Measurements from ENCODE around the gene GABARAP. TPM values are rescaled to one million over a fixed set of nuclear protein-coding genes. Genes with fewer than 3 reads are reported as not detected.
A peak's percentile ranks its signal among the peaks of the same experiment; 100 is the strongest.

The GABARAP gene
- total RNA-seq, 1 donor from 2014 or later, result 223 TPM

DNA sequence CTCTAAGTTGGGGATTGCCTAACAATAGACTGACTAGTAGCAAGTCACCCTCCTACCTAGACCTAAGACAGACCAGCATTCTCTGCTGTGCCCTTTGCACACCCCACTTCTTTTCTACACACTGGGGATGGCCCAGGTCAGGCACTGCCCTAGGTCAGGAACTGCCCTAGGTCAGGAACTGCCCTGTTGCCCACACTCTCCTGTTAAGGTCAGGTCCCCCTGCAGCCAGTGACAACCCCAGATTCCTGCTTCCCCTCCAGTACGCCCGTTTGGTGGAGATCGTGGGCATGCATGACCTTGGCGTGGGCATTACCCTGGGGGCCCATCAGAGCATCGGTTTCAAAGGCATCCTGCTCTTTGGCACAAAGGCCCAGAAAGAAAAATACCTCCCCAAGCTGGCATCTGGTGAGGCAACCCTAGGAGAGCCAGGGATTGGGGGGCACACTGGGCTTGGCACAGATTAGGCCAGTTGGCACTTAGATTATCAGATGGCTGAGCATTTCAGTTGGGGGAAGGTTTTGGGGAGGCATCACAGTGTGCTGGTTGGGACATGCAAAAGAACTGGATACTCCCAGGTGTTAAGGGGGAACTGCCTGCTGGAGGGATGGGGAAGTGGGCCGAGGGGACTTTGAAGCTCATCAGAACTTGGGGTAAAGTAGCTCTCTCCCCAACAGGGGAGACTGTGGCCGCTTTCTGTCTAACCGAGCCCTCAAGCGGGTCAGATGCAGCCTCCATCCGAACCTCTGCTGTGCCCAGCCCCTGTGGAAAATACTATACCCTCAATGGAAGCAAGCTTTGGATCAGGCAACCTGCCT is 20.8 kb downstream of the GABARAP start:
- no peak for DNase-seq

DNA sequence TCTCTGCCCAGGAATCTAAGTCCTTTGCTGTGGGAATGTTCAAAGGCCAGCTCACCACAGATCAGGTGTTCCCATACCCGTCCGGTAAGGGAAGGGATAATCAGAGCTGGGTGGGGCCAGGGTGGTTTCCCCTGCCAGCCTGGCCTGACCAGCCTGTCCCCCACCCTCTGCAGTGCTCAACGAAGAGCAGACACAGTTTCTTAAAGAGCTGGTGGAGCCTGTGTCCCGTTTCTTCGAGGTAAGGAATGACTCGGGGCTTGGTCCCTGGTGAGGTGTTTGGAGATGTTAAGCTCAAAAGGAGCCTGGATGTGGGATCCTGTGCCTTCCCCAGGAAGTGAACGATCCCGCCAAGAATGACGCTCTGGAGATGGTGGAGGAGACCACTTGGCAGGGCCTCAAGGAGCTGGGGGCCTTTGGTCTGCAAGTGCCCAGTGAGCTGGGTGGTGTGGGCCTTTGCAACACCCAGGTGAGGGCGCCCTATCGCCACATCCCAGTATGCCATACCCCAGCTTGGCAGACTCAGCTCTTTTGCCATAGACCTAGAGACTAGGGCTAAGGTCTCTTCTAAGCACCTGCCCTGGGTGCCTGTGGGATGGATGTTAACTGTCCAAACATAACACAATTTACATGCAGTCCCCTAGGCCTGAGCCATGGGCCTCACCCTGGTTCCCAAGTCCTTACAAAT is 21.5 kb downstream of the GABARAP start:
- DNase-seq, result no peak

GRCh38 chr17:7219812-7220592 is 22.2 kb downstream of the GABARAP start, which contains the start of the genes ACADVL and DLG4:
Gene ACADVL (plus strand): TSS chr17:7219938. CDS start chr17:7219985, 47 bp downstream.
Gene DLG4 (minus strand): TSS chr17:7219836.
- DNase-seq, result peak; percentile 76

GRCh38 chr17:7219229-7219811 is 22.9 kb downstream of the GABARAP start:
- no peak for DNase-seq

GRCh38 chr17:7218758-7219157 is 23.5 kb downstream of the GABARAP start:
- DNase-seq, result no peak

DNA sequence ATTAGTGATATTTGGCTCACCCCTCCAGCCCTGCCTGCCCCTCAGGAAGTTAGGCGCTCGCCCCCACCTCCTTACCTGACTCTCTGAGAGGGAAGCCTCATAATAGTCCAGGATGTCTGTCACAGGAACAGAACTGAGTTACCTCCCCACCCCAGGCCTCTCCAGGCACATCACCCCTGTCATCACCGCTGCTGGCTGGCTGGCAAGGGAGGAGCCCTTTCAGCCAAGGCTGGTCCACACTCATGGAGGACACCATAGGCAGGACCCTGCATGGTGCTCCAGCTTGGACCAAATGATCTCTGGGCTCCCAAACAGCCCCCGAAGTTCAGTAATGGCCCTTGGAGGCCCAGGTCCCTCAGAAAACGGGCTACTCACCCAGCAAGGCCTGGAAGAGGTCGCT is 24.1 kb downstream of the GABARAP start:
- no peak for DNase-seq

DNA sequence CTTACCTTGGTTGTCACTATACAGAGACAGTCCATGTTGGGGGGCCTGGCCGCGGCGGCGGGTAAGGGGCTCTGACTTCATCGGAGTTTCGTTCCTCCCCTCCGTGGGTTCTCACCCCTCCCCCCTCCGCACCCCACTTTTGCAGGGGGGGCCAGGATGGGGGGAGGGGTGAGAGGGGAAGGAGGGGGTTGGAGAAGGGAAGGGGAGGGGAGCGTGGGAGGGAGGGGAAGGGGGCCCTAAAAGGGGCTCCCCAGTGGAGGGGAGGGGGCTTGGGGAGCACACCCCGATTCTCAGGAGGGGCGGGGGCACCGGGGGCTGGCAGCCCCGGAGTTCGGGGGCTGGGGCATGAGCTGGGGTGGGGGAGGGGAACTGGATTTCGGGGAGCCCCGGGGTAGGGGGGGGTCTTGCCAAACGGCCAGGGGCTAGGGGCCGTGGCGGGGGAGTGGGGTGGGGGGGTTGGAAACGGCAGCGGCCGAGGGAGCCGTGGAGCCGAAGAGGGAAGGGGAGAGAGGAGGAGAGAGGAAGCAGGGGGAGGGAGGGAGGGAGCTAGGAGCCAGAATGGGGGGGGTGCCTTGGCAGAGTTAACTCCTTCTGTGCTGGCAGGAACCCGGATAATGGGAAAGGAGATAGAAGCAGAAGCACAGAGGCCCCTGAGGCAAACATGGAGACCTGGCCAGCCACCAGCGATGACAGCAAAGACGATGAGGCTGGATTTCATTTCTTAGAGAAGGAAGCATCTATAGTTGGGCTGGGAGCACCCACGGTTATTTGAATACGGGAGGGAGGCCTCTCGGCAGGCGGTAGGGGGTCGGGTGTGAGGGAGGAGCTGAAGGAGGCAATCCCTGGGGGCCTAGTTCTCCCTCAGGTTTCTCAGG is 24.9 kb downstream of the GABARAP start:
- peak; percentile 87 for DNase-seq

DNA sequence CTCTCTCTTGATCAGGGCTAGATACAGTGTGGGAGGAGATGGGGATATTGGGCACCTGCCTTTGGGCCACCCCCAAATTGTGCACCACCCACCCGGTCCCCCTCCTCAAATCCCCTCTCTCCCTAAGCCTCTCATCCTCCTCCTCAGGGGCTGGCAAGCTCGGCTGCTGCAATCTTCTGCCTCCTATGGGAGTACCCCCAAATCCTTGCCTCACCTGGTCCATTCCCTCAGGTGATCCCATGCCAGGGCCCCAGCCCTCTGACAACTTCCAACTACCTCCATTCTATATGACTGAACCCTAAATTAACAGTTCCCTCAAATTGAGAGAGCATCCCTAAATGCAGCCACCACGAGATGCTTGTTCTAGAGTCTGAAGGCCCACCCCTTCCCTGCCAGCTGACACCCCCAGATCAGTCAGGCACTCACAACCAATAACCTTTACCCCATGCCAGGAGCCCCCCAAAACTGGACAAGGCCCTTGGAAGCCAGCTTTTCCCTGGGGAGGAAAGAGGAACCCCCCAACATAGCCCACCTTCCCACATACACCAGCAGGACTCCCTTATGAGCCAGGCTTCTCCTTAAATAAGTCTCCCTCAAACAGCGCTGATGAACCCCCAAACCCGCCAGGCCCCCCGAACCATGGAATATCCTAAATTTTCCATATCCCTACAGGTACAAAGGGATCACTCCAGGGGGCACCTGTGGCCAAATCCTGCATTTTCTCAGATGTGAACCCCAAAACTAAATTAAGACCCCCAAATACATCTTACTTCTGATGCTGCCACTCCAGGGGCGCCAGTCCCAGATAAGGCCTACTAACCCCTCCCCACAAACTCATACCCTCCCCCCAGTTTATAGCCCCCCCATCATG is 25.8 kb downstream of the GABARAP start:
- DNase-seq, result no peak

- DNase-seq, result peak; percentile 67
These were observed 26.5 kb downstream of the GABARAP start for GRCh38 chr17:7215652-7216180.

GRCh38 chr17:7215136-7215638 is 27.1 kb downstream of the GABARAP start:
- DNase-seq, result peak; percentile 97

DNA sequence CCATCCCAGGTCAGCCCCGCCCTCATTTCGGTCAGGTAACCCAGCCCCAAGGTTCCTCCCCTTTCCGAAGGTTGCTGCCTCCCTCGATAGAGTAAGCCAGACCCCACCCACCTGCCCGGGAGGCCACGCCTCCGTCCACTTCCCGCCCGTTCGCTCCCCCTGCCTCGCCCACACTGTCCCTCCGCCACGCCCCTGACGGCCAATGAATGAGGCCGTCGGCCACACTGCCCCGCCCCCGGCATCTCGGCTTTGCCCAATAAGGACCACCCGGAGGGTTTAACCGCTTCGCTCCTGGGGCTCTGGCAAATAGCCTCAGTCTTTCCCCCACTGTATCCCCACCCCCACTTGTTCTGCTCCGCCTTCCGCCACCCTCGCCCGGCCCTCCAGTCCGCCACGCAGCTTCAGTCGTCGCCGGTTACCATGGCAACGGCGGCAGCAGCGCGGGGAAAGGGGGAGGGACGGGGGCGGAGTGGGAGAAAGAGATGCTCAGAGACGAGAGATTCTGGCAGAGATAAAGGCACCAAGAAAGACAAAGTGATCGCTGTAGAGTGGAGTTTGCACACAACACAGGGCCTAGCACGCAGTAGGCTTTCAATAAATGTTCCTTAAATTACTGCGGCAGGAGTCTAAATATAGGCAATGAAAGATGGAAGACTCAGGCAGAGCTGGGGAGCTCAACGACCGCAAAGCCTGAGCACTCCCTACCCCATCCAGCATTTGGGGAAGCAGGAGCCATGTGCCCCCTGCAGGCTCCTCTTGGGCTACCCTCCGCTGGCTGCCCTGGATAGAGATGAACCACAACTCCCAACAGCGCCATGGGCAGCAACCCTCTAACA is 27.7 kb downstream of the GABARAP start:
- DNase-seq, result peak; percentile 95

DNA sequence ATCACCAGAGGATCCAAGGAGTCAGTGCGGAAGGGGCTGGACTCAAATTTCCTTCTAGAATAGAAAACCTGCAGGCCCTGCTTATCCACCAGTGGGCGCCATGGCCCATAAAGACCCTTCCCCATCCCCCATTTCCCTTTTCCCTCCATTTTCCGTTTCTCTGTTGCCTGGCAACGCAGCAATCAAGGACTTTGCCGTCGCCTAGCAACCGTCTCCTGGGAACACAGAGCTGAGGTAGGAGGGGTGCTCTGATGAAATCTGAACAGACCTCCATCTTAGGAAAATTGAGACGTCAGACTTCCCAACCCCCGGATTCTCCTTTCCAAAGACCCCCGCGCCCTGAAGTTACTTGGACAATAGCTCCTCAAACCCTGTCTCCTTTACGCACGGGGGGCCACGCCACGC is 28.4 kb downstream of the GABARAP start:
- peak; percentile 91 for DNase-seq

- no peak for DNase-seq
These were observed 30.6 kb downstream of the GABARAP start for GRCh38 chr17:7211491-7212273.

- DNase-seq, result no peak
These were observed 33.3 kb downstream of the GABARAP start for GRCh38 chr17:7208754-7209460.

- no peak for DNase-seq
These were observed 34.1 kb downstream of the GABARAP start for GRCh38 chr17:7208027-7208571.

DNA sequence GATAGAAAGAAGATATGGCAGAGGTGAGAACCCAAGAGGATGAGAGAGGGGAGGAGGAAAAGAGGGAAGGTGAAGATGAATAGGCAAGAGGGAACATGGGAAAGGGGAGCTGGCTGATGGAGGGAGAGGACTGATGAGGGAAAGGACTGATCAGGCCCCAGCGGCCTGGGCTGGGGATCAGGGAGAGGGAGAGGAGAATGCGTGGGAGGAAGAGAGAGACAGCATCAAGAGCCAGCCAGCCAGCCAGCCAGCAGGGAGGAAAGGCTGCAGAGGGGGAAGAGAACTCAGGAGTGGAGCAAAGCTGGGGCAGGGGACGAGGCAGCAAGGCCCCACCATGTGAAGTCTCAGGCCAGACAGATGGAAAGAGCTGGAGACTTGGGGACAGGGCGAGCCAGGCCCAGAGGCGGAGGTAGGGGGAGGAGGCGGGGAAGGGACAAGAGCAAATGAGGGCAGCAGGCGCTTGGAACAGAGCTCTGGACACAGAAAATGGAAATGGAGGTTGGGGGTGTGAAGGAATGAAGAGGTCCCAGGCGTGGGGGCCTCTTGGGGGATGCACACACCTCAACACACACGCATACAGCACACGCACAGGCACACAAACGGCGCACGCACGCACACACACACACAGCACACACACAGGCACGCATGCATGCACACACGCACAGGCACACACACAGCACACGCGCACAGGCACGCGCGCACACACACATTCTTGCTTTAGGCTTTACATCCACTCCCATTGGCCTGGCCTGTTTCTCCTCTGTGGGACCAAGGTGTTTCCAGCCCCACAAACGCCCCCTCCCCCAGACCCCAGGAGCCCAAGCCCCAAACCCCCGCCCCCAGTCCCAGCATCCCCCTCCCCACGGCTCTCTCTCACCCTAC is 34.9 kb downstream of the GABARAP start:
- no peak for DNase-seq

All from skin of body (tissue), 2 donors.